Measurements from ENCODE around the gene ERCC4.

DNA sequence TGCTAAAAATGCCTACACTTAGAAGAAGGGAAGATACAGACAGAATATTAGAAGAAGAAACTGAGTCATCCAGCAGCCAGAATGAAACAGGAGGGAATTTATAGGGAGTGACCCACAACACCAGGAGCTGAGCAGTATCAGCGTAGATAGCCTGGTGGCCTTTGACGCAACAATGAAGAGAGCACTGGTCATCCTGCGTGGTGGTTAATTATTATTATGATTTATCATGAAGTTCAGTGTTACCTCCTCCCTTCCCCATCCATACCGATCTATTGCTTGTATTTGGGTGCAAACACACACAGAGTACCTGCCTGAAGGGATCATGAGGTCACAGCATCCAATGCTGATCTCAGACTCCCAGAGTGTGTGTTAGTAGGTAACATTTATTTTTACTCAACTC lies 38.5 kb downstream of the ERCC4 start:
- TF ChIP-seq, protein P1, sequence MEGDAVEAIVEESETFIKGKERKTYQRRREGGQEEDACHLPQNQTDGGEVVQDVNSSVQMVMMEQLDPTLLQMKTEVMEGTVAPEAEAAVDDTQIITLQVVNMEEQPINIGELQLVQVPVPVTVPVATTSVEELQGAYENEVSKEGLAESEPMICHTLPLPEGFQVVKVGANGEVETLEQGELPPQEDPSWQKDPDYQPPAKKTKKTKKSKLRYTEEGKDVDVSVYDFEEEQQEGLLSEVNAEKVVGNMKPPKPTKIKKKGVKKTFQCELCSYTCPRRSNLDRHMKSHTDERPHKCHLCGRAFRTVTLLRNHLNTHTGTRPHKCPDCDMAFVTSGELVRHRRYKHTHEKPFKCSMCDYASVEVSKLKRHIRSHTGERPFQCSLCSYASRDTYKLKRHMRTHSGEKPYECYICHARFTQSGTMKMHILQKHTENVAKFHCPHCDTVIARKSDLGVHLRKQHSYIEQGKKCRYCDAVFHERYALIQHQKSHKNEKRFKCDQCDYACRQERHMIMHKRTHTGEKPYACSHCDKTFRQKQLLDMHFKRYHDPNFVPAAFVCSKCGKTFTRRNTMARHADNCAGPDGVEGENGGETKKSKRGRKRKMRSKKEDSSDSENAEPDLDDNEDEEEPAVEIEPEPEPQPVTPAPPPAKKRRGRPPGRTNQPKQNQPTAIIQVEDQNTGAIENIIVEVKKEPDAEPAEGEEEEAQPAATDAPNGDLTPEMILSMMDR (conservative IDR thresholded peaks at IDR 0.05 in 1 of 2, IDR thresholded peaks at IDR 0.05 in 1 of 2; ENCODE audit: low read depth in 1 of 2, low read length in 2 of 2), result no peak
- TF ChIP-seq EZH2 (IDR thresholded peaks at IDR 0.05; ENCODE audit: low read length, missing control alignments), result no peak
